NCI-H2196 treated with DMSO at 0.1 percent for 48 hours (cell line): Measurements from ENCODE around the gene MYH13.

Experiments used
- DNase-seq: peaks from one replicate; lab custom pipeline; 2025; ENCODE audit not compliant: unreplicated experiment; lab: John Stamatoyannopoulos, UW

Gene MYH13

GRCh38 chr17:10262451-10262850 lies 110.4 kb downstream of the MYH13 start:
- no peak for DNase-seq

DNA sequence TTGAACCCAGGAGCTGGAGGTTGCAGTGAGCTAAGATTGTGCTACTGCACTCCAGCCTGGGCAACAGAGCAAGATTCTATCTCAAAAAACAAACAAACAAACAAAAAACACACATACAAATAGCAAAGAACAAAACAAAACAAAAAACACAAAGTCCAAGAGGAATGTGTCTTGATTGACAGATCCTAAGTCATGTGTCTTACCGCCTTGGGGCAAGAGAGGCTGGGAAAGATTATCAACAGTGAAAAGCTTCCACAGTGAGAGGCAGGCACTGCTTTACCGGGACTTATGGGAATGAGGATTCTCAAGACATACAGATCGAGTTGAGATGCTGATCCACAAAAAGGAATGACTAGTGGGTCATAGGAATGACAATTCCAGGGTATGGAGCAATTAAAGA lies 111.7 kb downstream of the MYH13 start:
- DNase-seq = no peak

DNA sequence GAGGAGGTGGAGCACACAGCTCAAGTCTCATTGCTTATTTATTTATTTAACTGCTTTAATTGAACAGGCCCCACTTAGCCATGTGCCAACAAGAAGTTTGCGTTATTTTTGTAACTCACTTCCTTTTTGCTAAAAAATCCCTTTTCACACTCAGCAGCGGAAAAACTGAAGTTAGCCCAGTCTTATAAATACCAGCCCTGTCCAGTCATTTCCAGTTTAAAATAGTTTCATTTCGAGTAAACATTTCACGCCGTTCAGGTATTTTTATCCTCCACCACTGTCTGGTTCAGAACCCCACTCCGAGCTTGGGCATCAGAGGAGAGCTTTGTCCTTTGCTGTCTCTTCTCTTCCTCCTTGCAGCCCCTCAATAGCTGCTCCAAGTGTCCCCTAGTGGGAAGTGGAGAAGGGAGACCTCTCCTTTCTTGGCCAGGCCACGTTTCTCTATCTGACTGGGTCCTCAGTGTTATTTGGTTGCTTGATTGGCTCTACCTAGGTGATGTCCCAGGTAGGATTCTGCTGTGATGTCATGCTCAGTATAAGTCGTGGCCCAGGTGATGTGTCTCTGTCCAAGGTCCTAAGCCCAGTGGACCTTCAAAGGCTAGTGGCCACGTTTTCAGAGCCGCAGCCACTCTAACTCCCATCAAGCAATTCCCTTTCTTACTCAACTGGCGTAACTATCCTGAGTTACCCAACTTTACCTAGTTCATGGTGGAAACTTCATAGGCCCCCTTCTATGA lies 121.4 kb downstream of the MYH13 start:
- no peak for DNase-seq
